Mucosa of rectum (tissue), 2 donors: ENCODE results near the gene SP110.
"Not testable (repeated sequence)": the region's sequence is repeated elsewhere in the genome, so short reads cannot be mapped to it uniquely, and the experiment has no call there.

Experiments
- H3K27ac ChIP-seq, 2 donors: one replicate each; pipeline ENCODE4 v1.7.0; 2013; ENCODE audit warnings: inconsistent platforms in 2 of 2, low read depth in 2 of 2, low read length in 2 of 2
- H3K27me3 ChIP-seq, 2 donors: one replicate each; pipeline ENCODE4 v1.7.0; 2013; ENCODE audit warnings: low read length in 2 of 2; ENCODE audit not compliant: control insufficient read depth in 2 of 2, insufficient read depth in 2 of 2
- H3K36me3 ChIP-seq, 2 donors: one replicate each; pipeline ENCODE4 v1.7.0; 2013; ENCODE audit warnings: low read length in 2 of 2; ENCODE audit not compliant: control insufficient read depth in 2 of 2, insufficient read depth in 2 of 2
- H3K4me1 ChIP-seq, 2 donors: one replicate each; pipeline ENCODE4 v1.7.0; 2013; ENCODE audit warnings: low read length in 2 of 2, mild to moderate bottlenecking in 1 of 2; ENCODE audit not compliant: control insufficient read depth in 2 of 2, insufficient read depth in 2 of 2
- H3K4me3 ChIP-seq, 2 donors: one replicate each; pipeline ENCODE4 v1.7.0; 2013; ENCODE audit warnings: low read length in 2 of 2
- H3K9ac ChIP-seq, 2 donors: one replicate each; pipeline ENCODE4 v1.7.0; 2013; ENCODE audit warnings: low read length in 2 of 2, low read depth in 1 of 2, mild to moderate bottlenecking in 1 of 2
- H3K9me3 ChIP-seq, 2 donors: one replicate each; pipeline ENCODE4 v1.7.0; 2013; ENCODE audit warnings: low read length in 2 of 2; ENCODE audit not compliant: control insufficient read depth in 2 of 2
- donor health status: healthy.
- donor health status: Normal muscosa, but diverticular disease.

Gene SP110

DNA sequence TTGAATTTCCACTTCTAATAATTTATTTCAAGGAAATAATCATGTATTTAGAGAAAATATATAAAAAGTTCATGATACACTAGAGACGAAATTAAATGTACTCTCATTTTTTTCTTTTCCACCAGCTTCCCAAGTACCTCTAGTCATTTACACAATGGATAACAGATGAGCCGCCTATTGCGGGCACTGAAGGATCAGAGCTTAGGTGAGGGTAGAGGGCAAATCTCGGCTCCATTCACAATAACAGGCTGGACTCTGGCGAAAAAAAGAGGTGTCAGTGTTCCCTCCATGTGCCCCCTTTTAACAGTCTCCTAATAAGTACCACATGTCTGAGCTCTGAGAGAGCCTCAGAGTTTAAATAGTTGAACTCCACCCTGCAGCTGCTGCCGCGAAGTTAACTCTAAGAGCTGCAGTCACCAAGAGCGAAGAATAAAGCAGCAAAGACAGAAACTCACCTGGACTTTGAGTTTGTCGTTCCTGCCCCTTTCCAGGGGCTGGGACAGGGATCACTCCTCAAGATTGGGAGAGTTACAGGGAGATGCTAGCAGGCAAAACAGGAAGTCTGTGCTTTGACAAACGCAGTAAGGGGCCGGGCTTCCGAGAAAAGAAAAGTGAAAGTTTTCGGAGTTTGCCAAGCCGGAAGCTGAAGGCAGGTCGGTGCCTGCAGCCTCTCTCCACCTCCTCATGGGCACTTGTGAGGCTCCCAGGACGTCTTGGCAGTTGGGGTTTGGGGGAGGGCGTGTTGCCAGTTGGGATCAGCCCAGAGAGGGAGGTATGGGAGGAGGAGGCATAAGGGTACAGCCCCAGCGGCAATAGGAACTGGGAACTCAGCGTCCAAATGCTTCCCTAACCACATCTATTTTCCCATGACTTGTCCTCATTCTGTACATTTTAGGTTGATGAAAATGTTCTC is at the start of gene SP110:
Gene SP110 (minus strand): TSS at position 566 of the 913 bp plus-strand sequence. CDS start 3,057 bp downstream, outside the sequence.
- H3K27ac ChIP-seq: peak within 1 kb of the TSS; percentile 77 to 84
- H3K9me3 ChIP-seq: no peaks in the 10 kb centered on the region
- H3K4me3 ChIP-seq: peak within 1 kb of the TSS; percentile 94 to 98
- H3K27me3 ChIP-seq: no peaks in the 10 kb centered on the region
- H3K36me3 ChIP-seq: peaks cover 8 to 19% of the 10 kb centered on the region in 2 donors
- peaks cover 4 to 6% of the 10 kb centered on the region in 2 donors for H3K4me1 ChIP-seq
- H3K9ac ChIP-seq: peak within 1 kb of the TSS; percentile 82 to 83

DNA sequence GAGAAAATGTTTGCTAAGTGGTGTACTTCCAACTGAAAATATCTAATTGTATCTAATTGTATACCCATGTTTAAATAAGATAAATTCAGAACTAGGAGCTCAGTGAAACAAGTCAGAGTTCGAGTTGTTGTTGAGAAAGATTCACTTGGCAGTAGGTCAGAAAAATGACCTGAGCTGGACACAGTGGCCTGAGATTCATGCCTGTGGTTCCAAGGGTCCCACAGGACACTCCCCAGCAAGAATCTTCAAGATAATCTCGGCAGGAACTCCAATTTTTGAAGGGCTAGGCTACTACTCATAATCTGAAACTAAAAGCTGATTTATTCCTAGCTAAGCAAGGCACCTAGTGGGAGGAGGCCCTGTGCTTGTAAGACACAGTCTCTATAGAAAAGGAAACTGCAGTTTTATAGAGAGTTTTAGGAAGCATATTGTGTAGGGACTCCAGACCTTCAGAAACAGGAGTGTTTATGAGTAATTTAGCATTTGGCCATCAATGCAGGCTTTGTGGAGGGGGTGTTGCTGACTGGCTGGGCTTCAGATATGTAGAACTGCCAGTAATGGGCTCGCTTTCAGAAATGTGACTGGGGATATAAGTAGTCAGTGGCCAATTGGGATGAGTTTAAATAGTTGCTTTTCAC is 48.9 kb upstream of the SP110 start:
- Histone ChIP-seq H3K9ac (no peak overlapping the region), H3K4me1 (no peaks in the 10 kb centered on the region), H3K27ac (no peak overlapping the region), H3K4me3 (no peak overlapping the region), H3K27me3 (no peaks in the 10 kb centered on the region), H3K36me3 (no peaks in the 10 kb centered on the region), H3K9me3 (no peaks in the 10 kb centered on the region)

DNA sequence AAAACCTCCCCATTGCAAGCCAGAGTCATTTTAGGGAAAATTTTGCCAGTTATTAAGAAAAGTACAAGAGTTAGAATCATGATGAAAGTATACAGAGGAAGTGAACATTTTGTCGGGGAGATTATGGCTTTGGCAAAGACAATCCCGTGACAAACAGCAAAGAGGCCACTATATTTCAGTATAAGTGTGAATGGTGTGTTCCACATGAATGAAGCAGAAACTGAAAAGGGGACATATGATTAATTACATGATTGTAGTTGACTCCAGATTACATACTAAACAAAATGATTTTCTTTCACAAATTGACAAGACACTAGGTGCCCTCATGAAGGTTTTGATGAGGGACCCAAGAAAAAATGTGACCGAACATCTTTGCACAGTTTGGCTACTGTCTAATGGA is 47.8 kb upstream of the SP110 start:
- Histone ChIP-seq H3K27ac (no peak overlapping the region), H3K4me3 (no peak overlapping the region), H3K9ac (no peak overlapping the region), H3K4me1 (no peaks in the 10 kb centered on the region), H3K9me3 (no peaks in the 10 kb centered on the region), H3K27me3 (no peaks in the 10 kb centered on the region), H3K36me3 (no peaks in the 10 kb centered on the region)

DNA sequence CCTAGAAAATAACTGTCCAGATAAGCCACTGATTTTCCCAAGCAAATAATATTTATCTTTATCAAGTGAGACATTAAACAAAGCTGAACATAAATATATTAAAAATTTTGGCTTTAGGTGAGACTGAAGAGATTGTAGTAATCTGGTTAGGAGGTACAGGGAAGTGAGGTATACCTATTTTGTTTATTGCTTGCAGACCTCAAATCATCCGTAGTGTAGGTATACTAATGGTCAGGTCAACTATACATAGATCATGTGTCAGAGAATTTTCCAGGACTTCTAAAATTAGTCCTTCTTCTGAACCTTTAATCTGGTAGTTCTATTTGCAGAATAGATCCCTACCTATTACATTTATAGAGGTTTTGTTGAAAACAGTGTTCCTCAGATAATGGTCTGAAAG is 47.3 kb upstream of the SP110 start:
- no peaks in the 10 kb centered on the region for H3K36me3 ChIP-seq
- no peaks in the 10 kb centered on the region for H3K9me3 ChIP-seq
- H3K9ac ChIP-seq: no peak overlapping the region
- no peak overlapping the region for H3K4me3 ChIP-seq
- no peak overlapping the region for H3K27ac ChIP-seq
- H3K4me1 ChIP-seq: no peaks in the 10 kb centered on the region
- no peaks in the 10 kb centered on the region for H3K27me3 ChIP-seq

DNA sequence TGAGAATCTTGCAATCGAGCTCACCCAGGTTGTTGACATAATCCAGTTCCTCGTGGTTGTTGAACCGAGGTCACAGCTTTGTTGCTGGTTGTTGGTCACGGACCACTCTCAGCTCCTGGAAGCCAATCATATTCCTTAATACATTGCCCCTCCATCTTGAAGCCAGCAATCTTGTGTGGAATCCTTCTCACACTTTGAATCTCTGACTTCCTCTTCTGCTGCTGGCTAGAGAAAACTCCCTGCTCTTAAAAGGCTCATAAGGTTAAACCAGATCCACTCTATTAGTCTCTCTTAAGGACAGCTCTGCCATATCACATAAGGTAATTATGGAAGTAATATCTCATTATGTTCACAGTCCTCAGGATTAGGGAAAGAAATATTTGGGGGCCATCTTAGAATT is 46.9 kb upstream of the SP110 start:
- Histone ChIP-seq H3K4me1 (no peaks in the 10 kb centered on the region), H3K36me3 (no peaks in the 10 kb centered on the region), H3K9me3 (no peaks in the 10 kb centered on the region), H3K27me3 (no peaks in the 10 kb centered on the region), H3K27ac (no peak overlapping the region), H3K9ac (no peak overlapping the region), H3K4me3 (no peak overlapping the region)

DNA sequence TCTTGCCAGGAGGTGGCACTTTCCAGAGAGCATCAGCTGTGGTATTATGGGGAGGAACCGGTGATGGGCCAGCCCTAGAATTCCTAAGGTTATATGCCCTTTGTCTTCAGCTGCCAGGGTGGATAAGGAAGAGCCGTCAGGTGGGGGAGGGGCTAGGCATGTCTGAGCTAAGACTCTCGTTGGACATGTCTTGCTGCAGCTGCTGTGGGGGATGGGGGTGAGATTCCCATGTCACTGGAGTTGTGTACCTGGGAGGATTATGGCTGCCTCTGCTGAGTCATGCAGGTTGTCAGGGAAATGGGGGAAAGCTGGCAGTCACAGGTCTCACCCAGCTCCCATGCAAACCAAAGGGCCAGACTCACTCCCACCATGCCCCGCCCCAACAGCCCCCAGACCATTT is 45.2 kb upstream of the SP110 start:
- H3K27me3 ChIP-seq, H3K4me1 ChIP-seq, H3K36me3 ChIP-seq, H3K9ac ChIP-seq, H3K4me3 ChIP-seq, H3K27ac ChIP-seq, H3K9me3 ChIP-seq: not testable (repeated sequence)

DNA sequence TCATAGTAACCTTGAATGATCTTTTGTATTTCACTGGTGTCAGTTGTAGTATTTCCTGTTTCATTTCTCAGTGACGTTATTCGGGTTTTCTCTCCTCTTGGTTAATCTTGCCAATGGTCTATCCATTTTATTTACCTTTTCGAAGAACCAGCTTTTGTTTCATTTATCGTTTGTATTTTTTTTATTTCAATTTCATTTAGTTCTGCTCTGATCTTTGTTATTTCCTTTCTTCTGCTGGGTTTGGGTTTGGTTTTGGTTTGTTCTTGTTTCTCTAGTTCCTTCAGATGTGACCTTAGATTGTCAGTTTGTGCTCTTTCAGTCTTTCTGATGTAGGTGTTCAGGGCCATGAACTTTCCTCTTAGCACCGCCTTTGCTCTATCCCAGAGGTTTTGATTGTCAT is 42.5 kb upstream of the SP110 start:
- Histone ChIP-seq H3K27ac (no peak overlapping the region), H3K9ac (no peak overlapping the region), H3K27me3 (no peaks in the 10 kb centered on the region), H3K4me1 (no peaks in the 10 kb centered on the region), H3K9me3 (no peaks in the 10 kb centered on the region), H3K36me3 (no peaks in the 10 kb centered on the region), H3K4me3 (no peak overlapping the region)

DNA sequence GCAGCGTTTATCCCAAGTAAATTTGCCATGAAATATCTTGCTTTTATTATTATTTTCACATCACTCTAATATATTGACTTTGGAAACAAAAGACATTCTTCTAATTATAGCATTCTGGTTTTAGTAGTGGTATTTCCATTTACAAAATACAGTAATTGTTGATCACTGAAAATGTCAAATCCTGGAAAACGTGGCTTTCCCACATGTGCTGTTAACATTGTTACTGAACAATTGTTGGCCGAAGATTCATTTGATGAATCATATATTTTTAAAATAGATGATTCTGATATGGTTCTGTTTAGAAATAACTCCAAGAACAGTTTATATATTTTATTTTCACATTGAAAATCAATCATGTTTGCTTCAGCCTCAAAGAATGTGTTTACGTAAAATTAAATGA is 38.7 kb upstream of the SP110 start:
- H3K27ac ChIP-seq: no peak overlapping the region
- no peaks in the 10 kb centered on the region for H3K9me3 ChIP-seq
- no peaks in the 10 kb centered on the region for H3K4me1 ChIP-seq
- H3K9ac ChIP-seq: no peak overlapping the region
- no peaks in the 10 kb centered on the region for H3K27me3 ChIP-seq
- no peak overlapping the region for H3K4me3 ChIP-seq
- H3K36me3 ChIP-seq: no peaks in the 10 kb centered on the region

DNA sequence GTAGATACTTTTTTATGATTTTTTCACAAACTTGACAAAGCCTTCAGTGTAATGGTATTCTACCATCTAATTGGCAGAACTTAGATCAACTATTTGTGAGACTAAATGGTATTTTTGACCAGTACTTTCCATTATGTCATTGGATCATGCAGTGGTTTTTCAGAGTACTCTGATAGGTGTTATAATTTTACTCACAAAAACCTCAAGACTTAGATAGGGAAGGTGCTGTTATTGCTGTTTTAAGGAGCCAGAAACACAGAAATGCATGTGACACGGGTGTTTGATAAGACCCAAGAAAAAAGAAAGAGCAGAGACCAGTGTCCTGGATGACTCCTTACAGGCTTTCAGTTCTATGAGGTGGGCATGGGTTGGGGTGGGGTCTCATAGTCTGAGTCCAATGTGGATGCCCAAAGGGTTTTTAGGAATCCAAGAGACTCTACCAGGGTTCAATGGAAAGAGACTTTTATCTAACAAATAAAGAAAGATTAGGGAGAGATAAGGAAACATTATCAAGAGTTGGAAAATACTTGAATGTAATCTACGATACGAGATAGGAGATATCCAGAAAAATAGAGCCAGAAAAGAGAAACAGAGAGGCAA is 37.0 kb upstream of the SP110 start:
- Histone ChIP-seq H3K4me1 (no peaks in the 10 kb centered on the region), H3K9ac (no peak overlapping the region), H3K27ac (no peak overlapping the region), H3K9me3 (no peaks in the 10 kb centered on the region), H3K36me3 (no peaks in the 10 kb centered on the region), H3K27me3 (no peaks in the 10 kb centered on the region), H3K4me3 (no peak overlapping the region)

DNA sequence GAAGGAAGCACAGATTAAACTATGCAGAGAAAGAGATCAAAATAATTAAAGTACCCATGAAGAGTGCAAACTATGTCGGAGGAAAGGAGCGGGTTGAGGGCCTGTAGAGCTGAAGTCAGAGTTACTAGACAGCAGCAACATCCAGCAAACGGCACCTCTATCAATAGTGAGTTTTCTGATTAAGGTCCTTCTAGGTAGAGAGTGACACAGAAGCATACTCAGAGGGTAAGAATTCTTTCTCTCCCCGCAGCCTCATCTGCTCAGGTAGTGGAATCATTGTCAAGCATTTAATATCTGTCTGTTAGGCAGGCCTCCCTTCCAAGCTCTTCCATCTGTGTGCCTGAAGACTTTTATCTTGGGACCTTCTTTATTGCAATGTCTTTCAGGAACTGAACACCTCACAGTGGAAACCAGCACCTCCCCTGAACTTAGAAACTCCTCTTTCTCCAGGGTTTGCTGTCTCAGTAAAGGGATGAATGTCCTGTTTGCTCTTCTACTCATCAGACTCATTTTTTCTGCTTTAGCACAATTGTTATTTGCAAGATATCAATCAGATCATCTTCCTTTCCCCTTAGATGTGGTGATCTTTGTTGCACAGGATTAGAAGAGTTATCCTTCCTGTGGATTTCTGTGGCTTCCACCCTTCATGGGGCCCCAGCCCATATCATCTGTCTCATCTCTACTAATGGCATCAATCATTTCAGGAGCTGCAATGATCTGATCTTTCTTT is 34.5 kb upstream of the SP110 start:
- Histone ChIP-seq H3K9me3 (no peaks in the 10 kb centered on the region), H3K9ac (no peak overlapping the region), H3K4me1 (no peaks in the 10 kb centered on the region), H3K27me3 (no peaks in the 10 kb centered on the region), H3K27ac (no peak overlapping the region), H3K4me3 (no peak overlapping the region), H3K36me3 (no peaks in the 10 kb centered on the region)
